ENCODE measurements around the gene GHRL. TPM values are rescaled to one million over a fixed set of nuclear protein-coding genes. Genes with fewer than 3 reads are reported as not detected.
A peak's percentile ranks its signal among the peaks of the same experiment; 100 is the strongest.

Gene GHRL
- total and polyA plus RNA-seq, 2 donors (not counting 3 experiments of a cell fraction or from before 2014, with no cell fraction given), result not detected

GRCh38 chr3:10248984-10249748 lies 43.6 kb downstream of the GHRL start:
- Histone ChIP-seq H3K27ac (ENCODE audit: insufficient read depth, low read depth, low read length) (peak overlapping the region; percentile 18), H3K9me1 (replicated peaks; ENCODE audit: control insufficient read depth, extremely low read depth, insufficient read depth, low read length) (no peaks in the 10 kb centered on the region), H2AFZ (ENCODE audit: low read depth, low read length) (peak overlapping the region; percentile 49), H3K4me1 (ENCODE audit: control insufficient read depth, extremely low read depth, insufficient read depth, low read length) (peaks cover 14% of the 10 kb centered on the region), H3K9me3 (replicated peaks; ENCODE audit: control insufficient read depth, insufficient read depth, low read length) (no peaks in the 10 kb centered on the region), H4K20me1 (replicated peaks; ENCODE audit: control insufficient read depth, extremely low read depth, insufficient read depth, low read length) (no peaks in the 10 kb centered on the region), H3K4me2 (ENCODE audit: insufficient read depth, low read length) (peak overlapping the region; percentile 78), H3K27me3 (ENCODE audit: control insufficient read depth in 2 of 2, insufficient read depth in 2 of 2, low read length in 2 of 2) (no peaks in the 10 kb centered on the region), H3K9ac (replicated peaks; ENCODE audit: extremely low read depth, insufficient read depth, low read length) (peak overlapping the region; percentile 74), H3K4me3 (replicated peaks in 1 of 3; ENCODE audit: insufficient read depth in 1 of 3, low read depth in 1 of 3, low read length in 3 of 3) (peak overlapping the region; percentile 20 to 62 (median 58)), H3K79me2 (ENCODE audit: control insufficient read depth, insufficient read depth, low read length) (peaks cover 40% of the 10 kb centered on the region), H3K36me3 (ENCODE audit: control insufficient read depth in 2 of 2, extremely low read depth in 1 of 2, insufficient read depth in 2 of 2, low read length in 2 of 2) (peaks cover 0 to 5% of the 10 kb centered on the region in 2 experiments)
- peak; percentile 52 for FAIRE-seq
- ChIA-PET POLR2A (interaction anchor here (0.8 kb wide), 1 partner anchor 58 kb away, joined by 3 read pairs; no protein-coding TSS in a partner anchor), CTCF (interaction anchor here (1.6 to 3.2 kb wide), 2 partner anchors 15 to 26 kb away, joined by 4 to 23 read pairs; no protein-coding TSS in a partner anchor)
- BruUV-seq (replicated peaks), result TSS peak; percentile 27
- peak; percentile 35 for DNase-seq (ENCODE audit: low read depth, low spot score)
- dilution Hi-C loops (cut with MboI; ENCODE audit: extremely low pct_ligation_motif_present, low sequenced_read_pairs), result no loop called here
- TF ChIP-seq MYC (IDR thresholded peaks at IDR 0.05; ENCODE audit: low read depth, low read length), result no peak
- no peak for TF ChIP-seq FOS (IDR thresholded peaks at IDR 0.05; ENCODE audit: borderline replicate concordance, insufficient read depth, low read length)
- no peak for TF ChIP-seq POLR2AphosphoS5 (IDR thresholded peaks at IDR 0.05; ENCODE audit: insufficient read depth, low read depth, low read length)
- TF ChIP-seq MAX (IDR thresholded peaks at IDR 0.05; ENCODE audit: insufficient read depth, insufficient read length), result no peak
- no peak for TF ChIP-seq GATA2 (IDR thresholded peaks at IDR 0.05; ENCODE audit: insufficient read depth, insufficient read length, low read depth, low read length)
- no peak for TF ChIP-seq CTCF (IDR thresholded peaks at IDR 0.05; ENCODE audit: extremely low read depth in 1 of 2, insufficient read depth in 1 of 2, low read depth in 1 of 2, low read length in 2 of 2)
- no peak for TF ChIP-seq POLR2A (IDR thresholded peaks at IDR 0.05; ENCODE audit: low read depth, low read length)
- TF ChIP-seq EZH2 (IDR thresholded peaks at IDR 0.05; ENCODE audit: borderline replicate concordance, low read depth, low read length, severe bottlenecking), result no peak
- no peak for TF ChIP-seq JUN (IDR thresholded peaks at IDR 0.05; ENCODE audit: borderline replicate concordance, insufficient read depth, insufficient read length, low read depth)
- intact Hi-C loops (cut with micrococcal nuclease), result loop anchor here (1.0 to 5.0 kb wide), 6 partner anchors 21 to 354 kb away; partner anchors contain the start of genes FANCD2 and VHL

Data from endothelial cell of umbilical vein (primary cell).